PFSK-1 (cell line): Measurements from ENCODE around the gene ASIC3.

Source experiments
- POLR2AphosphoS5 ChIP-seq: IDR thresholded peaks from 2 replicates; pipeline ENCODE4 v1.6.1; 2012; ENCODE audit warnings: low read depth, mild to moderate bottlenecking, control low read depth, low read length, moderate library complexity
- REST ChIP-seq, 2 experiments: IDR thresholded peaks; 2 replicates each; pipeline versions ENCODE4 v1.6.1 to v1.8.0; 2011 to 2012; ENCODE audit warnings: low read depth in 2 of 2, low read length in 2 of 2, control low read depth in 1 of 2, inconsistent platforms in 1 of 2, mild to moderate bottlenecking in 1 of 2, moderate library complexity in 1 of 2; ENCODE audit not compliant: insufficient read depth in 1 of 2

- TF ChIP-seq POLR2AphosphoS5 (peak; percentile 54; the same call in 1 of the 2 replicates), REST (IDR thresholded peaks at IDR 0.05; ENCODE audit: insufficient read depth in 1 of 2, low read depth in 2 of 2, low read length in 2 of 2) (no peak)
These were observed 20.0 kb upstream of the ASIC3 start, which contains the start of gene ABCB8 for GRCh38 chr7:151028131-151028947.
